ENCODE data around the gene TMEM240. TPM values are rescaled to one million over a fixed set of nuclear protein-coding genes. Genes with fewer than 3 reads are reported as not detected.
"Not testable (repeated sequence)": the region's sequence is repeated elsewhere in the genome, so short reads cannot be mapped to it uniquely, and the experiment has no call there.

The TMEM240 gene
- total and polyA plus RNA-seq, 9 donors, result 3.5 to 9.2 (median 4.8) TPM

- not testable (repeated sequence) for H3K27me3 ChIP-seq (ENCODE audit: control insufficient read depth, insufficient read depth, low read length); H3K9me3 ChIP-seq (replicated peaks; ENCODE audit: control insufficient read depth, low read depth, low read length); H3K4me3 ChIP-seq (ENCODE audit: low read length); H3K27ac ChIP-seq (ENCODE audit: low read length); H3K4me1 ChIP-seq (ENCODE audit: control insufficient read depth, insufficient read depth, low read length); DNase-seq
- WGBS (ENCODE audit: insufficient coverage), result 70% methylated on average over 9 of the region's 16 CpGs
- peaks cover 17% of the 10 kb centered on the region for H3K36me3 ChIP-seq (ENCODE audit: control insufficient read depth, insufficient read depth, low read length)
Observed at GRCh38 chr1:1514376-1514775, 26.0 kb downstream of the TMEM240 start.

DNA sequence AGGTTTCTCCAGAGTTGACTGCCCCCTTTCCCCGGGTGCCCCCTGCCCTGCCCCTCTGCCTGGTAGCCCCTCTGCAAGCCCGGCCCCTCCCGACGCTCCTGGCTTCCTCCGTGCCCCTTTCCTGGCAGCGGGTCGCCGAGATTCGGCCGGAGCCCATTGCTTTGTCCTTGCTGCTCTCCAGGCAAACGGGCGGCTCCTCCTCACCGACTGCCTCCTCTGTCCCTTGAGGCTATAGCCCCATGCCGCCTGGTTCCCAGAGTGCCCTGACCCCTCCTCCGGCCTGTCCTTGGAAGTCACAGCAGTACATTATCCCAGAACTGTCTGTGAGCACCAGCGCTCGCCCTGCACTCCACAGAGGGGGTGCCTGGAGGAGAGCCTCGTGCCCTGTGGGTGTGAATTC, 26.7 kb downstream of the TMEM240 start:
- H3K4me1 ChIP-seq (ENCODE audit: control insufficient read depth, insufficient read depth, low read length); DNase-seq; H3K9me3 ChIP-seq (replicated peaks; ENCODE audit: control insufficient read depth, low read depth, low read length); H3K4me3 ChIP-seq (ENCODE audit: low read length); H3K27me3 ChIP-seq (ENCODE audit: control insufficient read depth, insufficient read depth, low read length); H3K27ac ChIP-seq (ENCODE audit: low read length): not testable (repeated sequence)
- H3K36me3 ChIP-seq (ENCODE audit: control insufficient read depth, insufficient read depth, low read length), result peaks cover 17% of the 10 kb centered on the region
- WGBS (ENCODE audit: insufficient coverage), result 86% methylated on average over 12 of the region's 18 CpGs

DNA sequence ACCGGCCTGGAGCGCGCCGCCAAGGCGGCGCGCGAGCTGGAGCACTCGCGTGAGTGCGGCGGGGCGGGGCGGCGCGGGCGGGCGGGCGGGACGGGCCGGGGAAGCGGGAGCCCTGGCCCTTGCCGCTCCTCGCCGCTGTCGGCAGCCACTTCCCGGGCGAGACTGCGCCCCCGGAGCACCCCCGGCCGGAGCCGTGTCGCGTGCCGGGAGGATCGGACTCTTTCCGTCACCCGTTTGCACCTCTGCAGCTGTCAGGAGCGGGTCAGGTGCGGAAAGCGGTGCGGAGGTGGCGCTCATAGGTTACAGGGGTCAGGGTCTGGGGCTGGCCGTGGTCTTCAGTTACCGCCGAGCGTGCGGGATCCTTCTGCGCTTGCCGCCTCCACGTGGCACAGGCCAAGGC, 28.0 kb downstream of the TMEM240 start:
- not testable (repeated sequence) for H3K4me1 ChIP-seq (ENCODE audit: control insufficient read depth, insufficient read depth, low read length); H3K9me3 ChIP-seq (replicated peaks; ENCODE audit: control insufficient read depth, low read depth, low read length); H3K27me3 ChIP-seq (ENCODE audit: control insufficient read depth, insufficient read depth, low read length); H3K27ac ChIP-seq (ENCODE audit: low read length); DNase-seq
- H3K36me3 ChIP-seq (ENCODE audit: control insufficient read depth, insufficient read depth, low read length), result peaks cover 10% of the 10 kb centered on the region
- 0% methylated on average over 2 of the region's 52 CpGs for WGBS (ENCODE audit: insufficient coverage)
- peak overlapping the region; percentile 70 for H3K4me3 ChIP-seq (ENCODE audit: low read length)

DNA sequence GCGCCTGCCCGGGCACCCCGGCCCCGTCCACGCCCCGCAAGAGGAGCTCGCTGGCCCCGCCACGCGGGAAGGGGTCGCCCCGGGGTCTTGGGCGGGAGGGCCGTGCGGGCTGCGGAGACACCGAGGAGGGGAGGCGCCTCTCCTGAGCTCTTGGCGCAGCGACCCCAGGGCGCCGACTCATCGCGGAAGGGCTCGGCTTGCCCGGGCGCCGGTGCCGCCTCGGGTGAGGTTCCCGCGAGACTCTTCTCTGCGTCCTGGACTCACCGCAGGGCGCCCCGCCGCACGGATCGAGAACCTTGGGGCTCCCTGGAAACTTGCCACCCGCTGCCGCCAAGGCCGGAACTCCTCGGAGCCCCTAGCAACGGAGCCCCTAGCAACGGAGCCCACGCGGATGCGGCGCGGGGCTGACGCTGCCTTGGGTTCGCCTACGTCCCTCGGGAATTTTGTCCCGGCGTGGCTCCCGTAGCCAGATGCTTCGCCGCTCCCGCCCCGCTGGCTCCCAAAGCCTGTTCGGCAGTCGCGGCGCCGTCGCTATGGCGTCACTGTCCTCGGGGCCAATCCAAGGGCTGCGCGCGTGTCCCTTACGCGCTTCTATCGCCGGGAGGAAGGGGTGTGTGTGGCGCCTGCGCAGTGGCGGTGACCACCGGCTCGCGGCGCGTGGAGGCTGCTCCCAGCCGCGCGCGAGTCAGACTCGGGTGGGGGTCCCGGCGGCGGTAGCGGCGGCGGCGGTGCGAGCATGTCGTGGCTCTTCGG, 28.7 kb downstream of the TMEM240 start, which contains the start of gene ATAD3A:
Gene ATAD3A, plus strand, starts transcription at position 630 of the 753 bp plus-strand sequence. Its CDS starts 107 bp downstream, at position 737.
- H3K4me1 ChIP-seq (ENCODE audit: control insufficient read depth, insufficient read depth, low read length), result peaks cover 9% of the 10 kb centered on the region
- H3K36me3 ChIP-seq (ENCODE audit: control insufficient read depth, insufficient read depth, low read length), result peaks cover 6% of the 10 kb centered on the region
- H3K9me3 ChIP-seq (replicated peaks; ENCODE audit: control insufficient read depth, low read depth, low read length), result no peaks in the 10 kb centered on the region
- DNase-seq, result peak; percentile 99
- peak within 1 kb of the TSS; percentile 70 for H3K4me3 ChIP-seq (ENCODE audit: low read length)
- H3K27ac ChIP-seq (ENCODE audit: low read length), result peak within 1 kb of the TSS; percentile 87
- WGBS (ENCODE audit: insufficient coverage), result under 1% methylated on average over 99 of the region's 99 CpGs
- H3K27me3 ChIP-seq (ENCODE audit: control insufficient read depth, insufficient read depth, low read length), result no peaks in the 10 kb centered on the region

DNA sequence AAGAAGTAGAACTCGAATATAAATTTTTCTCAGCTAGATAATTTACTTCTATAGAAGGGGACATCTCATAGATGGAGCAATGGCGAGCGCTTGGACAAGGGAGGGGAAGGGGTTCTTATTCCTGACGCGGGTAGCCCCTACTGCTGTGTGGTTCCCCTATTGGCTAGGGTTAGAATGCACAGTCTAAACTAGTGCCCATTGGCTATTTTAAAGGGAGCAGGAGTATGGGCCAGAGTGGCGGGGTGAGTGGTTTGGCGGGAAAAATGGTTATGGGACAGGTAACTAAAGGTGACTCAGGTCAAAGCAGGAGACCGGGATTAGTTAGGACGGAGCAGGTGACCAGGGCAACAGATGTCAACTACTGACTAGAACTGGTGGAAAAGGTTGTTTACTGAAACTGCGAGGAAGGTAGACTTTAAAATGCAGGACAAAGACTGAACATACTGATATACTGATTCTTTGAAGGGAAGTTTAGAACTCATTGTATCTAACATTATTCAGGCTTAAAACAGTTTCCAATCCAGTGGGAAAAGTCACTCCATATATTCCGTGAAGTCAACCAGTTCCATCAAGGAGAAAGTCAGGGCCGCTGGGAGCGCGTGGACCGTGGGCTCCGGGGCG, 29.4 kb downstream of the TMEM240 start:
- Histone ChIP-seq H3K36me3 (ENCODE audit: control insufficient read depth, insufficient read depth, low read length) (peaks cover 6% of the 10 kb centered on the region), H3K4me3 (ENCODE audit: low read length) (peak overlapping the region; percentile 70), H3K9me3 (replicated peaks; ENCODE audit: control insufficient read depth, low read depth, low read length) (no peaks in the 10 kb centered on the region), H3K27me3 (ENCODE audit: control insufficient read depth, insufficient read depth, low read length) (no peaks in the 10 kb centered on the region), H3K4me1 (ENCODE audit: control insufficient read depth, insufficient read depth, low read length) (peaks cover 9% of the 10 kb centered on the region), H3K27ac (ENCODE audit: low read length) (peak overlapping the region; percentile 62)
- DNase-seq, result no peak
- WGBS (ENCODE audit: insufficient coverage), result 6% methylated on average over 12 of the region's 17 CpGs

- DNase-seq; H3K27me3 ChIP-seq (ENCODE audit: control insufficient read depth, insufficient read depth, low read length); H3K36me3 ChIP-seq (ENCODE audit: control insufficient read depth, insufficient read depth, low read length); H3K9me3 ChIP-seq (replicated peaks; ENCODE audit: control insufficient read depth, low read depth, low read length); H3K4me3 ChIP-seq (ENCODE audit: low read length); H3K27ac ChIP-seq (ENCODE audit: low read length): not testable (repeated sequence)
- H3K4me1 ChIP-seq (ENCODE audit: control insufficient read depth, insufficient read depth, low read length), result peaks cover 17% of the 10 kb centered on the region
- WGBS (ENCODE audit: insufficient coverage), result no CpG with 5 or more reads among the region's 21 CpGs
Observed at GRCh38 chr1:1509465-1509850, 31.0 kb downstream of the TMEM240 start.

GRCh38 chr1:1508775-1509464, 31.5 kb downstream of the TMEM240 start:
- not testable (repeated sequence) for H3K4me3 ChIP-seq (ENCODE audit: low read length); DNase-seq

GRCh38 chr1:1507305-1507704, 33.1 kb downstream of the TMEM240 start:
- Histone ChIP-seq H3K4me3 (ENCODE audit: low read length) (no peak overlapping the region), H3K36me3 (ENCODE audit: control insufficient read depth, insufficient read depth, low read length) (no peaks in the 10 kb centered on the region), H3K4me1 (ENCODE audit: control insufficient read depth, insufficient read depth, low read length) (peaks cover 17% of the 10 kb centered on the region), H3K9me3 (replicated peaks; ENCODE audit: control insufficient read depth, low read depth, low read length) (no peaks in the 10 kb centered on the region), H3K27me3 (ENCODE audit: control insufficient read depth, insufficient read depth, low read length) (no peaks in the 10 kb centered on the region), H3K27ac (ENCODE audit: low read length) (no peak overlapping the region)
- WGBS (ENCODE audit: insufficient coverage), result no CpG with 5 or more reads among the region's 4 CpGs
- DNase-seq, result no peak

More at GRCh38 chr1:1508775-1509464, 31.5 kb downstream of the TMEM240 start:
- peaks cover 17% of the 10 kb centered on the region for H3K4me1 ChIP-seq (ENCODE audit: control insufficient read depth, insufficient read depth, low read length)
- H3K27ac ChIP-seq (ENCODE audit: low read length); H3K9me3 ChIP-seq (replicated peaks; ENCODE audit: control insufficient read depth, low read depth, low read length); H3K27me3 ChIP-seq (ENCODE audit: control insufficient read depth, insufficient read depth, low read length); H3K36me3 ChIP-seq (ENCODE audit: control insufficient read depth, insufficient read depth, low read length): not testable (repeated sequence)
- WGBS (ENCODE audit: insufficient coverage), result 65% methylated on average over 5 of the region's 34 CpGs

DNA sequence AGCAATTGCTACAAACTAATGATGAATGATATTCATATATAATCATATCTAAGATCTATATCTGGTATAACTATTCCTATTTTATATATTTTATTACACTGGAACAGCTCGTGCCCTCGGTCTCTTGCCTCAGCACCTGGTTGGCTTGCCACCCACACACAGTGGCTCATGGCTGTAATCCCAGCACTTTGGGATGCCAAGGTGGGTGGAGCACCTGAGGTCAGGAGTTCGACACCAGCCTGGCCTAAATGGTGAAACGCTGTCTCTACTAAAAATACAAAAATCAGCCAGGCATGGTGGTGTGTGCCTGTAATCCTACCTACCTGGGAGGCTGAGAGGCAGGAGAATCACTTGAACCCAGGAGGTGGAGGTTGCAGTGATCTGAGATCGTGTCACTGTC, 34.6 kb downstream of the TMEM240 start:
- not testable (repeated sequence) for H3K27me3 ChIP-seq (ENCODE audit: control insufficient read depth, insufficient read depth, low read length); H3K4me3 ChIP-seq (ENCODE audit: low read length); H3K9me3 ChIP-seq (replicated peaks; ENCODE audit: control insufficient read depth, low read depth, low read length); H3K36me3 ChIP-seq (ENCODE audit: control insufficient read depth, insufficient read depth, low read length); DNase-seq
- peak overlapping the region; percentile 3 for H3K27ac ChIP-seq (ENCODE audit: low read length)
- WGBS (ENCODE audit: insufficient coverage), result 30% methylated on average over 2 of the region's 5 CpGs
- peaks cover 13% of the 10 kb centered on the region for H3K4me1 ChIP-seq (ENCODE audit: control insufficient read depth, insufficient read depth, low read length)

GRCh38 chr1:1505366-1505798, 35.0 kb downstream of the TMEM240 start:
- not testable (repeated sequence) for H3K36me3 ChIP-seq (ENCODE audit: control insufficient read depth, insufficient read depth, low read length); H3K27me3 ChIP-seq (ENCODE audit: control insufficient read depth, insufficient read depth, low read length); DNase-seq; H3K4me3 ChIP-seq (ENCODE audit: low read length); H3K9me3 ChIP-seq (replicated peaks; ENCODE audit: control insufficient read depth, low read depth, low read length)
- WGBS (ENCODE audit: insufficient coverage), result no CpG with 5 or more reads among the region's 22 CpGs
- Histone ChIP-seq H3K27ac (ENCODE audit: low read length) (peak overlapping the region; percentile 35), H3K4me1 (ENCODE audit: control insufficient read depth, insufficient read depth, low read length) (peaks cover 12% of the 10 kb centered on the region)
